ENCODE results near the gene GREM2. TPM values are rescaled to one million over a fixed set of nuclear protein-coding genes. Genes with fewer than 3 reads are reported as not detected.

The GREM2 gene
- polyA plus RNA-seq, 1 donor, result 0.65 TPM

DNA sequence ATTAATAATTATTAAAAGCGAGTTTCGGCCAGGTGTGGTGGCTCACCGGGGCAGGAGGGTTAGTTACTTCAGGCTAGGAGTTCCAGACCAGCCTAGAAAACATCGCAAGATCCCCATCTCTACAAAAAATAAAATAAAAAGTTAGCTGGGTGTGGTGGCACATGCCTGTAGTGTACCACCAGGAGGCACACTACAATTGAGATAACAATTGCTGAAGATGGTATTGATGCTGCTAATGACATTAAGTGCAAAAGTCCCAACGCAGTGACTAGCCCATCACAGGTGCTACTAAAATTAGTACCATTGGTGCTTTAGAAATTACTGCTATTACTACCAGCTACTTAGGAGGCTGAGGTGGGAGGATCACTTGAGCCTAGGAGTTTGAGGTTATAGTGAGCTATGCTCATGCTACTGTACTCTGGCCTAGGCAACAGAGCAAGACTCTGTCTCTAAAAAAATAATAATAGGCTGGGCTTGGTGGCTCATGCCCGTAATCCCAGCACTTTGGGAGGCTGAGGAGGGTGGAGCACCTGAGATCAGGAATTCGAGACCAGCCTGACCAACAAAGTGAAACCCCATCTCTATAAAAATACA lies 156.6 kb downstream of the GREM2 start:
- no peak for DNase-seq

DNA sequence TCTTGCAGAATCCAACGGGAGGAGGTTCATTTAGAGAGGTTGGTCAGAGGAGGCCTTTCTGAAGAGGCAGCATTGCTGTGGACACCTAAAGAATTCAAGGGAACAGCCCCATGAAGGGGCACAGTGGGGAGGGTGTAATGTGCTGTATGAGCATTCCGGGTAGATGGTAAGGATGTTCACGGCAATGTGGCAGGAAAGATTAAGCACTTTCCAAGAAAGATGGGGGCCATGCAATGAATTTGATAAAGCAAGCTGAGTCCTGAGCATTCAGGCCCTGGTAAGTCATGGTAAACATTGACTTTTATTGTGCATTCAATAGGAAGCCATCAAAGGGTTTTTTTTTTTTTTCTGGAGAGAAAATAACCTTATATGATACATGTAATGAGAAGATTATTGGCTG lies 166.6 kb downstream of the GREM2 start:
- no peak for DNase-seq

DNA sequence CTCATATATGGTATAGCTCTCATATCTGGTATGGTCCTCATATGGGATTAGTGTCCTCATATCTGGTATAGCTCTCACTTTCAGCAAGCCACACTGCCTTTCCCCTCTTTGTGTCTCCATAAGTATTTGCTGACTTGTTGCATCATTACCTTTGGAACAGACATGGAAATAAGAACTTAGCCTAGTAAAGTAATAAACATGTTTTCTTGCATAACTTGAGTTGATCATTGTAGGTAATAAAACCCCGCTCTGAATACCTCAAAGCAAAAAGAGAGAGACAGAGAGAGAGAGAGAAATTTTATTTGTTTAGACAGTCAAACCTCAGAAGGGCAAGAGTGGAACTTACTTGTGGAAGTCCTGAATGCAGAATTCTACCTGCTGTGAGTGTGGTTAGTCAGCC lies 170.3 kb downstream of the GREM2 start:
- DNase-seq, result no peak

Data from left kidney (tissue), 2 donors.